Esophagus squamous epithelium (tissue), 4 donors: ENCODE results near the gene HSFX2.
"Not testable (repeated sequence)": the region's sequence is repeated elsewhere in the genome, so short reads cannot be mapped to it uniquely, and the experiment has no call there.

Experiments used
- POLR2A ChIP-seq, 4 donors: fragments of 450-650 bp; IDR thresholded peaks; one replicate each; pipeline ENCODE4 v1.6.1; 2017; ENCODE audit warnings: antibody characterized with exemption in 4 of 4, mild to moderate bottlenecking in 4 of 4, moderate library complexity in 3 of 4
- TF ChIP-seq, protein P1 (sequence below), 6 experiments: fragments of 450-650 bp in 4 of 6; fragments of 200-600 bp in 2 of 6; sonication (generic) in 2 of 6; IDR thresholded peaks; one replicate each; pipeline ENCODE4 v1.5.1; 2016 to 2019; ENCODE audit warnings: antibody characterized with exemption in 6 of 6, mild to moderate bottlenecking in 4 of 6, moderate library complexity in 4 of 6

DNA sequence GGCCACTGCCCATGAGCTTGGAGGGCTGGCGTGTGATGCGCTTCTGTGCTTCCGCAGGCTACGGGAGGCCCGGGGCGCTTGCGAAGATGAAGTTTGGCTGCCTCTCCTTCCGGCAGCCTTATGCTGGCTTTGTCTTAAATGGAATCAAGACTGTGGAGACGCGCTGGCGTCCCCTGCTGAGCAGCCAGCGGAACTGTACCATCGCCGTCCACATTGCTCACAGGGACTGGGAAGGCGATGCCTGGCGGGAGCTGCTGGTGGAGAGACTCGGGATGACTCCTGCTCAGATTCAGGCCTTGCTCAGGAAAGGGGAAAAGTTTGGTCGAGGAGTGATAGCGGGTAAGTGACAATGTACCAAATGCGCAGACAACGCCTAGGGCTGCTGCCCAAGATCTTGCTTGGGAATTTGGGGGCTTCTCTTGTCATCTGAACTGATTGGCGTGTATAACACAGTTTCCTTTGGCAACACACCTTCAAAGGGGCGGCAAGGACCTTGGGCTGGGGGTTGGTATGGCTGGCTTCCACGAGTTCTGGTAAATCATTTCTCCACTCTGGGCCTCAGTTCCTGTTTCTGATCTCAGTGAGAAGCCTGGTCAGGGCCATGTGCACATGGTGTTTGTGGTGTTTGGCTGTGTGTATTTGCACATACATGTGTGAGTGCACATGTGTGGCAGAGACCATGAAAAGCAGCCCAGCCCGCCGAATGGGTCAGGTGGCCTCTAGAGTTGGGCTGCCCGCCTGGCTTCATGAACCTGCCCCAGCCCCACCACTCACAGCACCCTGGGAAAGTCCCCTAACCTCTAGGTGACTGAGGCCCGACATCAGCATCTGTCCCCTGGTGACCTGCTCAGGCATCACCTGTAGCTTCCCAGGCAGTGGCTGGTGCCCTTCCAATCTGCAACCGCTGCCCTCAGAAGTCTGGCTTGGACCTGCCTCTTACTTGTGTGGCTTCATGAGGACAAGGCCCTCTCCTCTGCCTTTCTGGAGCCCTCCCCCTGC, 49.3 kb downstream of the HSFX2 start:
- TF ChIP-seq, protein P1, sequence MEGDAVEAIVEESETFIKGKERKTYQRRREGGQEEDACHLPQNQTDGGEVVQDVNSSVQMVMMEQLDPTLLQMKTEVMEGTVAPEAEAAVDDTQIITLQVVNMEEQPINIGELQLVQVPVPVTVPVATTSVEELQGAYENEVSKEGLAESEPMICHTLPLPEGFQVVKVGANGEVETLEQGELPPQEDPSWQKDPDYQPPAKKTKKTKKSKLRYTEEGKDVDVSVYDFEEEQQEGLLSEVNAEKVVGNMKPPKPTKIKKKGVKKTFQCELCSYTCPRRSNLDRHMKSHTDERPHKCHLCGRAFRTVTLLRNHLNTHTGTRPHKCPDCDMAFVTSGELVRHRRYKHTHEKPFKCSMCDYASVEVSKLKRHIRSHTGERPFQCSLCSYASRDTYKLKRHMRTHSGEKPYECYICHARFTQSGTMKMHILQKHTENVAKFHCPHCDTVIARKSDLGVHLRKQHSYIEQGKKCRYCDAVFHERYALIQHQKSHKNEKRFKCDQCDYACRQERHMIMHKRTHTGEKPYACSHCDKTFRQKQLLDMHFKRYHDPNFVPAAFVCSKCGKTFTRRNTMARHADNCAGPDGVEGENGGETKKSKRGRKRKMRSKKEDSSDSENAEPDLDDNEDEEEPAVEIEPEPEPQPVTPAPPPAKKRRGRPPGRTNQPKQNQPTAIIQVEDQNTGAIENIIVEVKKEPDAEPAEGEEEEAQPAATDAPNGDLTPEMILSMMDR (IDR thresholded peaks at IDR 0.05) = not testable (repeated sequence)
- not testable (repeated sequence) for TF ChIP-seq POLR2A (IDR thresholded peaks at IDR 0.05)
